Left lobe of liver (tissue), 2 donors: ENCODE results near the gene AGAP5. TPM values are rescaled to one million over a fixed set of nuclear protein-coding genes. Genes with fewer than 3 reads are reported as not detected.
"Not testable (repeated sequence)": the region's sequence is repeated elsewhere in the genome, so short reads cannot be mapped to it uniquely, and the experiment has no call there.

ENCODE experiments used
- ATAC-seq: fragments of 200-7000 bp; cut with Tn5 transposase; one replicate; pipeline ENCODE4 v1.9.1; 2020; ENCODE audit warnings: mild to moderate bottlenecking, moderate library complexity
- DNase-seq: peaks from one replicate; pipeline ENCODE4 v3.0.0-alpha.2; 2020; ENCODE audit warnings: low spot score
- total RNA-seq: library from RNA; stranded (reverse); gene quantifications from one replicate; pipeline ENCODE4 v1.2.1, GENCODE V29; 2021
- donor health status: DM: no; HTN: no; CAD: no; lungs with moderate emphysema.
- donor health status: DM: no; HTN: yes; CAD: no.

AGAP5 gene
- 6.6 TPM for total RNA-seq

- ATAC-seq, DNase-seq: not testable (repeated sequence)
Observed at GRCh38 chr10:73697675-73698159, at the start of gene AGAP5. Gene AGAP5, minus strand, starts transcription at chr10:73698109. Its CDS starts 354 bp downstream, at chr10:73697755.

- DNase-seq (peak; percentile 27), ATAC-seq (no peak)
Observed at GRCh38 chr10:73746721-73747120, 48.8 kb upstream of the AGAP5 start.

DNA sequence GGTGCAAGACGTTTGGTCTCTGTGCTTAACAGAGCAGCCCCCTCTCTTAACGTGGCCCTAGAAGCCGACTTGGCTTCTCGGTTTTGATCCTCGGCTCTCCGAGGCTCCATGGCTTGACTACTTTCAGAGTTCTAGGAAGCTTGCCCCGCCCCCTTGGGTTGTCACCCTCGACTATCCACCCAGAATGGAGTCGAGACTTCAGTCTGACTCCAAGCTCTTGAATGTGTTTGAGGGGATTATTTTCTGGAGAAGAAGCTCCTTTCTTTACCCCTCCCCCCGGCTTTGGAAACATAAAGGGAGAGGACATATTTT, 46.7 kb upstream of the AGAP5 start:
- no peak for DNase-seq

DNA sequence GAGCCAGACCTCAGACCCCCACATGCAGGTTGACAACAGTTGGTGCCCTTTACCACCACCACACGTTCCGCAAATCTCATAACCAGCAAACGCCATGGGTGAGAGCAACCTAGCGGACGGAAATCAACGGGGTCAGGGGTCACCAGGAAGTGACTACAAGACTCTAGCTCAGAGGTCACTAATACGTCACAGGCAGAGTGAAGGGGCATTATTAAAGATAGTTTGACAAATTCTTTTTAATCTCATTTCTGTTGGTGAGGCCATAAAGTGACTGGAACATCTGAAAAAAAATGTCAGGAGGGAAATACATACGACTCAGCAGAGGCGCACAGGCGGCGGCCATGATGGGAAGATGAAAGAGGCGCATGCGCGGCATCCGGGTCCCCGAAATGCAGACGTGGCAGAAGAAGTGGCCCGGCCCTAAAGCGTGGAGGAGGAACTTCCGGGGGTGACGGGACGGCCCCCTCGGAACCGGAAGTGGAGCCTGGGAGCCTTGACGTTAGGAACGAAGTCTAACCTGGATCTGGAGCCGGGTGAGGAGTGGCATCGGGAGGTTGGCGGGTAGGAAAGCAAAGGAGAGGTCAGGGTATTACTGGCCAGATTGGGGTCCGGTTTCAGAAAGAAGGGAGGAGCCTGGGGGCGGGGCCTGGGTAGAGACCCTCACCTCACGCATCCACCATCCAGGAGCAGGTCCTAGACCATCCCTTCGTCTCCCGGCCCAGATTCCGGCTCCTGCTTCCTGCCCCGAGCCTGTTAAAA, 46.2 kb upstream of the AGAP5 start, which contains the start of gene SEC24C:
Gene SEC24C (plus strand): TSS at position 468 of the 759 bp plus-strand sequence. CDS start 2,461 bp downstream, outside the sequence.
- DNase-seq (peak; percentile 97), ATAC-seq (peak; percentile 94)

More for the DNA sequence above, 46.7 kb upstream of the AGAP5 start:
- peak; percentile 51 for ATAC-seq

- DNase-seq (no peak), ATAC-seq (no peak)
Observed at GRCh38 chr10:73743327-73743904, 45.5 kb upstream of the AGAP5 start.

- DNase-seq, result peak; percentile 32
- no peak for ATAC-seq
Observed at GRCh38 chr10:73742454-73742734, 44.5 kb upstream of the AGAP5 start.

GRCh38 chr10:73740501-73741254, 42.8 kb upstream of the AGAP5 start:
- not testable (repeated sequence) for ATAC-seq, DNase-seq

DNA sequence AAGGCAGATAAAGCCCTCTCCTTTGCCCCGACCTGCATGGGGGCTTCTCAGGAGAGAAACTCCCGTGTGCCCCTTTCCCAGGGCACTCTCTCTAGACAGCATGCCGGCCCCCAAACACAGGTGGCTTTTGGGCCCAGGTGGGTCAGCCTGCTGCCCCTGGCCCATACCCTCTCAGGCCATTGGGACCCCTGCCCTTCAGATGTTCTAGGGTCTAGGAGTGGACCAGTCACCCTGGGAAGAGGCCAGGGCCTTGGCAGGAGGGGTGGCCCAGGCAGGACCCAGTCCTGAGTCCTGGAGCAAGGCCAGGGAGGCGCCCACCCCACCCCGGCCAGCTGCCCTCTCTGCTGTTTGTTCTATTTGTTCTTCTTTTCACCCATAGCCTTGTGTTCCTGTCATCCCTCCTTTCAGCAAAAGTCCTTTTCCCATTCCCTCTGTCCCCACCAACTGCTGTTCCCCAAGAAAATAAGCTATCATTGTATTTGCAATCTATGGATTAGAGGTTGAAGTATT, 36.9 kb upstream of the AGAP5 start:
- no peak for DNase-seq

DNA sequence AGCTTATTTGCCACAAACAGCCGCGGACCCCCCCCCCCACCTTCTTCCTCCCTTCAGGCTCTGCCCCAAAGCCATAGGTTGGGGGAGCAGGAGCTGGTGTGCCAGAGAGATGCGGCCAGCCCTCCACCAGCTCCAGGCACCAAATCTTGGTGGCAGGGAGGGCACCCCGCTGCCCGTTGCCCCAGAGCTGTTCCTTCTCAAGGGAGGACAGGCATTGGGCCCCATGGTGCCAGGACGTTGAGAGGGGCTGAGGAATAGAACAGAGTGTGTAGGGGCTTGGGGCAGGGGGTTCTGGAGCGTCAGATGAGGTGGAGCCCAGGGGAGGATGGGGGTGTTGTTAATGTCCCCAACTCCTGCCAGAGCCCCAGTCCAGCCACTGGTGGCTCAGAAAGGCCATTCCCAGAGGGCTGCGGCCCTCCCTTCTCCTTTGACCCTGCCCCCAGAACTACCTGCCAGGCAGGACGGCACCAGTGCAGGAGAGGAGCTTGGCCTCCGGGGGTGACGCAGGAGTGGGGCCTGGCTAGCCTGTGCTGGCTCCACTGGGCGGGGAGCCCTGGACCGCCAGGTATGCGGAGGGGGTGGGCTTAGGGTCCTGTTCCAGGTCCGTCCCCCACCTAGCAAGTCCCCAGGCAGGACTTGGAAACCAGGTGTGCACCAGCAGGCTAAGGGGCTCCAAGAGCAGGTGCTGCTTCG, 36.3 kb upstream of the AGAP5 start:
- ATAC-seq (no peak), DNase-seq (no peak)

More for the DNA sequence above, 36.9 kb upstream of the AGAP5 start:
- no peak for ATAC-seq

GRCh38 chr10:73732931-73733623, 35.2 kb upstream of the AGAP5 start:
- DNase-seq (no peak), ATAC-seq (no peak)

GRCh38 chr10:73732426-73732825, 34.5 kb upstream of the AGAP5 start:
- no peak for DNase-seq
- ATAC-seq, result no peak

DNA sequence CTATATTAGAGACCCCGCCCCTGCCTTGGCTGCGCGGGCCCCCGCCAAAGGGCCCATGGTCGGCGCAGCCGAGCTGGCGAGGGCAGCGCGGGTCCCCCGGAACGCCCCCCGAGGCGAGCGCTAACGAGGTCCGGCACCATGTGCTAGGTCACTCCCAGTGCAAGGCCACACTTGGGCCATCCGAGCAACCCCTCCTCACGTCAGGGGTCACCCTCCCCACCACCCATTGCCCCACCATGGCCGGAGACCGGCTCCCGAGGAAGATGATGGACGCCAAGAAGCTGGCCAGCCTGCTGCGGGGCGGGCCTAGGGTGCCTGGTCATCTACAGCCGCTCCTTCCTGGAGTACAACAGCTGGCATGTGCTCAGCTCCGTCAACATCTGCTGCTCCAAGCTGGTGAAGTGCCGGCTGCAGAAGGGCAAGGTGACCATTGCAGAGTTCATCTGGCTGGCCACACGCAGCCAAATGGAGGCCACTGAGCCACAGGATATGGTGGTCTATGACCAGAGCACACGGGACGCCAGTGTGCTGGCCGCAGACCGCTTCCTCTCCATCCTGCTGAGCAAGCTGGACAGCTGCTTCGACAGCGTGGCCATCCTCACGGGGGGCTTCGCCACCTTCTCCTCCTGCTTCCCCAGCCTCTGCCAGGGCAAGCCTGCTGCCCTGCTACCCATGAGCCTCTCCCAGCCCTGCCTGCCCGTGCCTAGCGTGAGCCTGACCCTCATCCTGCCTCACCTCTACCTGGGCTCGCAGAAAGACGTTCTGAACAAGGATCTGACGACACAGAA, 33.9 kb upstream of the AGAP5 start:
- DNase-seq (no peak), ATAC-seq (no peak)

- peak; percentile 94 for ATAC-seq
- peak; percentile 93 for DNase-seq
Observed at GRCh38 chr10:73730153-73730906, 32.4 kb upstream of the AGAP5 start.

DNA sequence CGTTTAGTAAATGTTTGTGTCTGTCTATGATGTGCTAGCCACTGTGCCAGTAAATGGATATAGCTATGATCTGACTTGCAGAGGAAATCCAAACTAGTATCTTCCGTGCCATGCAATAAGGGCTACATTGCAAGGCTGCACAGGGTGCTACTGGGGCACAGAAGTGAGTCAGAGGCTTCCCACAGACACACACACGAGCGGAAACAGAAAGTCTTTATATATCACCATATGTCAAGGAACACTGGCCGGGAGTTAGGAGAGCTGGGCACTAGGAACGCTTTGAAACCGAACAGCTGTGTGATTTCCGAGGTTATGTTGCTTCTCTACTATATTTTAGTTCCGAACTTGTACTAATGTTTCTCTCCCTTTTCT, 31.9 kb upstream of the AGAP5 start:
- DNase-seq, result not testable (repeated sequence)
- ATAC-seq, result peak; percentile 9

DNA sequence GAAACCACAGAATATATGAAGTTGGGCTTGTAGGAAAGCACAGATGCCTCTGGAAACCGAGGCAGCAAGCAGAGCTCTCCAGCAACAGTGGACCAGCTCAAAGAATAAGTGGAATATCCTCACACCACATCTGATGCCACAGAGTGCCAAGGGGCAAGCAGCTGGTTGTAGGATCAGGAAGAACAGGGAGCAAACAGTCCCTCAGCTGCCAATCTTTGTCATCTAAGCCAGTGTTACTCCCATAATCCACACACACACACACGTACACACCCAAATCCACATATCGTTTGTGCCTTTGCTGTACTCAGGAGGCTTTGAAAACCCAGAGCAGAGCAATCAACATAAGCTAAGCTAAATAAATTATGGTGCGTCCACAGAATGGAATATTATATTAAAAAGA, 25.6 kb upstream of the AGAP5 start:
- ATAC-seq, result no peak
- DNase-seq, result no peak

- DNase-seq, ATAC-seq: not testable (repeated sequence)
Observed at GRCh38 chr10:73720561-73720960, 22.7 kb upstream of the AGAP5 start.

DNA sequence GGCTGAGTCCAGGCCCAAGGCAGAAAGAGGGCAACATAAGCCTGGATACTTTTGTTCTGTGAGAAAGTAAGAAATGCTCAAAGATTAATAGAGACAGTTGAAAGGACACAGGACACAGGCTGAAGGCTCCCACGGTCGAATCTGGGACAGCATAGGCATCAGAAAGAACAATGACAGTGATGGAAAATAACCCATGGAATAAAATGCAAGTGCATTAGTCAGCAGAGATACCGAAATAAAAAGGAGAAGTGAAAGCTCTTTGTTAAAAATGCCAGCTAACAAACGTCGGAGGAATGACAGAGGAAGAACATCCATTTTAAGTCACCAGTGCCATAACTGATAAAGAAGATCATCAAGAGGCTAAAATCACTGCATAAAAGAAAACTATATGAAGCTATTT, 19.6 kb upstream of the AGAP5 start:
- DNase-seq (no peak), ATAC-seq (no peak)

GRCh38 chr10:73716251-73716650, 18.3 kb upstream of the AGAP5 start:
- peak; percentile 85 for ATAC-seq
- DNase-seq, result no peak
